Fibroblast of skin of right quadriceps (primary cell): ENCODE results near the gene LSM6.

Experiments
- DNase-seq: peaks from one replicate; pipeline ENCODE4 v3.0.0-alpha.2; 2013

LSM6 gene

DNA sequence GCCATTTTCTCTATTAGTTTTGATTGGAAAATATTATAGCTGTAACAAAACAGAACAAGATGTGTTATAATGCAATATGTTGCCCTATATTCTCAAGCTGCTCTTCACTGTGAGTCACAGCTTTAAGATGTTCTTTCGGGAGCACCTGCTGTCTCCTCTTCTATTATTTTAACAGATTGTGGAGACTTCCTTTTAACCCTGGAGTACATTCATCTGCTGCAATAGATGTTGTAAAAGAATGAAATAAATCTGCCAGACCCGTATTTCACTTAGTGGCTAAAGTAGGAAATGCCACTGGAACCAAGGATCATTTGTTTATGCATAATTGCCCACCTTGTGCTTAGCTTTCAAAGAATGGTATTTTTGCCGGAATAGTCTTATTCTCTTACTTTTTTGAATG is 11.1 kb downstream of the LSM6 start:
- DNase-seq = no peak

DNA sequence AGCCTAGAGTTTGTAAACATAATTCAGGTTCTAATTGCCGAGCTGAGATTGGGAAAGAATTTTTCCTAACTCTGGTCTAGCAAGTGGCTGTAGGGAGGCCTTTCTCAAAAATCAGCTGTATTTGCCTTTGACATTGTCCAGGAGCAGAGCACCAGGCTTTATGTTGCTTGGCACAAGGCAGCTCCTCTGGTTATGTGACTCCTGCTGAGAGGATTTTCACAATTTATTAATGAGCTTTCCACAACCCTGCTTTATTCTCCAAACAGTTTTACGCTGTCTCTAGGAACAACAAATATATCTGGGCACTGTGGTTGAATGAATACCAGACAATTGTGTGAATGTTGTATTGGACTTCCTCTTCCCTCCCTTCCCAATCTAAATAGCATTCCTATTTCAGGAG is 14.9 kb downstream of the LSM6 start:
- DNase-seq = no peak

DNA sequence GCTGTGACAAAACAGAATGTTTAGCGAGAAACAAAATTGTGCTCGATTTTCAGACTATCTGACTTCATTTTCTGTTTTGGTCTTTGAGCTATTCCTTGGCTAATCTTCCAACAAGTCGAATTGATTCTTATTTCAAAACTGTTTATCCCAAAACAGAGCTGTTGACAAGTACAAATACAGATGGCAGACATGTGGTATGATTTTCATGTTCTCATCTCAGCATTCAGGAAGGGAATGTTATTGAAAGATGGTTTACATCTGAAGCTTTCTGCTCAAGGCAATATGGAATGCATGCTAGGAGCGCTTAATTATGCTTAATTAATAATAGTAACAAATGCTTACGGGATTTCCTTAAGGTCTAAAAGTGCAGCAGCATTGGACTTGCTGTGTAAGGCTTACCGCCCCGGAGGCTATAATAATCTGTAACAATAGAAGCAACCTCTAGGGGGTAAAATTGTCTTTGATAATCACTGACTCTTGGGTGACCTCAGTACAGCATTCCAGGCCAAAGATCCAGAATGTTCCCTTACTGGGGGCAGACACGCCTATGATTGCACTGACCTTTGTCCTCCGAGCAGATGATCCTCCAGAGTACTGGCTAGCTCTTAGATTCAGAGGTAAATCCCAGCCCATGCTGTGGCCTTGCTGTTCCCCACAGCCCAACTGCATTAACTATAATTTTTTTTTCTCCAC is 16.4 kb downstream of the LSM6 start:
- DNase-seq = no peak

DNA sequence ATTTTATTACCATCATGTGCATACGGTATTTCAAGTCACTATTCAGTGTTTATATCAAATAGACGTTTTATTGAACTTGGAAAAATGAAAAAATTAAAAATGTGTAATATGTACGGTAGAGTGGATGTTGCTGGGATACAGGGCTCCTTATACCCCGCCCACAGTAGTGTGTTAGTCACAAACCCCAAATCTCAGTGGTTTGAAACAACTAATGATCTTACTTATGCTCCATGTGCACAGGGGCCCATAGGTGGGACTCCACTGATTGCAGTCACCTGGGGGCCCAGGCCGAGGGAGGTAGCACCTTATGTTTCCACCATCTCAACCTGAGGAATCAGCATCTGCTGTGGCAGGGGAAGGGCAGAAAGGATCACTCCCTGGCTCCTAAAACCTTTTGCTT is 18.1 kb downstream of the LSM6 start:
- no peak for DNase-seq

DNA sequence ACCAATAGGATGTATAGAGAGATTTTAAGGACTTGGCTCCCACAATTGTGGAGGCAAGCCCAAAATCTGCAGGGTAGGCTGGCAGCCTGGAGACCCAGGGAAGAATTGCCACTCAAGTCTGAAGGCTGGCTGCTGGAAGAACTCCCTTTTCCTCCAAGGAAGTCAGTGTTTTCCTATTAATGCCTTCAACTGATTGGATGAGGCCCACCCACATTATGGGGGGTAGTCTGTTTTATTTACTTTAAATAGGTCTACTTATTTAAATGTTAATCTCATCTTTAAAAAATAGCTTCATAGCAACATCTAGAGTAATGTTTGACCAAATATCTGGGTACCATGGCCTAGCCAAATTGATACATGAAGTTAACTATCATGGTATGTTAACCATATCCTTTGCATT is 18.7 kb downstream of the LSM6 start:
- no peak for DNase-seq

DNA sequence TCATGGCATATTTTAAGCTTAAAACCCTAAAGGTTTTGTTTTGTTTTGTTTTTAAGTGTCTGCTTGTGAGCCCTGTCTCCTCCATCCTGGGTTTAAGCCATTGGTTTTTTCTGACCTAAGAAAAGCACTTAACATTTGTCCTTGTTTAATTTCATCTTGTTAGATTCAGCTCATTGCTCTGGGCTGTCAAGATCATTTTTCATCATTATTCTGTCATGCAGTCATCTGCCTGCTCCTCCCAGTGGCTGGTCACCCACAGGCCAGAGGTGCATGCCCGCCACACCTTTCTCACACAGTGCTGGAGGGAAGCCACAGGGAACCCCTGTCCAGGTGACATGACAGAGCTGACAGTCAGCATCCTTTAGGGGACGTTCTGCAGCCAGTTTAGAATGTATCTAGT is 27.1 kb downstream of the LSM6 start:
- DNase-seq = no peak

DNA sequence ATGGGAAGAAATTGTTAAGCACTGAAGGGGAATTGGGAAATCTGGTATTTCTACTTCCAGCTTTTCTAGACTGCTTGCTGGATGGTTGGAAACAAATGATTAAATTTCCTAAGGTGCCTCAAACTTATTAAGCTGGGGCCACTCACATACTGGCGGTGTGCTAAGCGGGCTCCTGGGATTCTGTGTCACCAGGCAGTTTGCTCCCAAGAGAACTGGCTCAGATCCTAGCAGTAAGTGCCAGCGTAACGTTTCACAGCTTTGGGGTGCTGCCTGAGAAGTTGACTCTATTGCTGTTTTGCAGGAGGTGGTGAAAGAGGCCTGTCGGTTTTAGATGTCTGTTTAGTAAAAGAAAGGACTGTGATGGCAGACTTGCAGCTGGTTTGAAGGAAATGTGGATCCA is 31.9 kb downstream of the LSM6 start:
- DNase-seq = no peak

DNA sequence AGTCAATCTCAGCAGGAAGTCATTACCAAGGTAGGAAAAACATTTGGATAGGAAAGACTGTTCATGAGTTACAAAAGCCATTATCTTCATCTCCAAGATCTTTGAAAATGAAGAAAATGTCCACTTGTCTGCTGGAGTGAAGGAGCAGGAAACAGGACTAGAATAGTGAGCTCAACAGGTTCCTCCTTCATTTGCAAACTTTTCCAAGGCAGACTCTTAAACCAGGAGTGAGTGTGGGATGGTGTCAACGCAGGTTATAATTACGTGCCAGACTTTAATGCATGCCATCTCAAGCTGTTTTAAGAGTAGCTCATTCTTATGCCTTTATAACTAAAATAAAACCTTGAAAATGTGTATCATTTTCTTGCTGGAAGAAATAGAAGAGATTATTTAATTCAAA is 35.4 kb downstream of the LSM6 start:
- no peak for DNase-seq

DNA sequence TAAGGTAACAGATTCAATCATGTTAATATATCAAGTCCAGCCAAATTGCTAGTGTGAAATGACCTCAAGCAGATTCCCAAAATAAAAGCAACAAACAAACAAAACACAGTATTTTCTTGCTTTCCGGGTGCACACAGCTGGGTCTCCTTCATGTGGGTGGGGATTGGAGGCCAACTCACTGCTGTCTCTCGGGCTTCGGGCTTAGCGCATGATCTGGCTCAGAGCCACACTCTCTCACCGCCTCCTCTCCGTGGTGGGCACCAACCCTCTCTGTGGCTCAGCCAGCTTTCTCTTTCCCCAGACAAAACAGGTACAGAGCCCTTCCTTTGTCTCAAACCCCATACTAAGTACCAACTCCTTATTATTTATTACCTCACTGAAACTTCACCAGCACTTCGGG is 35.9 kb downstream of the LSM6 start:
- DNase-seq = no peak

DNA sequence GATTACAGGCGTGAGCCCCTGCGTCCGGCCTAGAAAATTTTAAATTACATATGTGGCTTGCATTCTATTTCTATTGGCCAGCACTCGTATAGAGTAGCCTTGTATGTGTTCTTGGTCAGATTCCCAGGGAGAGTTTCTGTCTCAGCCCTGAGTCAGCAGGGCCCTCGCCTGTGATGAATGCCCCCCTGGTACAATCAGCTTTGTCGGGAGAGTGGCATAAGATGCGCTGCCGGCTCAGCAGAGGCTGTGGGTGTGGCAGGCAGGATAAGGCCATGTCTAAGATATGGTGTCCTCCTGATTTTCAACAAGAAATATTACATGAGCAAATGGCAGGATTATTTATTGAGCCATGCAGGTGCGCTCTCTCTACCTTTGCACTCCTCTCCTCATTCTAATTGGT is 37.3 kb downstream of the LSM6 start:
- DNase-seq = no peak

DNA sequence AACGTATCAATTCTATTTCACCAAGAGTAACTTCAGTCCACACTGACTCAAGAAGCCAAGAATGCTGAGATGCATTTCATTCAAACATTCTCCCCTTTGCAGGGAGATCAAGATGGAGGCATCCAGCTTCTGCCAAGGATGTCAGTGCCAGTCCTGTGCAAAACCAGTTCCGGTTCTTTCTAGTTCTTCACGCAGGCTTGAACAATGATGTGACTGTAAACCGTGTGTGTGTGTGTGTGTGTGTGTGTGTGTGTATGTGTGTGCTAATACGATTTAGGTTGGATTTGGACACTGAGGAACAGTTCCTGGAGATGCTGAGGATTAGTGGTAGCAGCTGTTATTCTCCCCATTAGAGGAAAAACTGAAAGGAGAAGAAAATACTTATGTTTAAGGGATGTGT is 38.7 kb downstream of the LSM6 start, which contains the start of gene REELD1:
Gene REELD1 (plus strand): TSS at position 301 of the 400 bp plus-strand sequence. CDS start 2,415 bp downstream, outside the sequence.
- DNase-seq = no peak

DNA sequence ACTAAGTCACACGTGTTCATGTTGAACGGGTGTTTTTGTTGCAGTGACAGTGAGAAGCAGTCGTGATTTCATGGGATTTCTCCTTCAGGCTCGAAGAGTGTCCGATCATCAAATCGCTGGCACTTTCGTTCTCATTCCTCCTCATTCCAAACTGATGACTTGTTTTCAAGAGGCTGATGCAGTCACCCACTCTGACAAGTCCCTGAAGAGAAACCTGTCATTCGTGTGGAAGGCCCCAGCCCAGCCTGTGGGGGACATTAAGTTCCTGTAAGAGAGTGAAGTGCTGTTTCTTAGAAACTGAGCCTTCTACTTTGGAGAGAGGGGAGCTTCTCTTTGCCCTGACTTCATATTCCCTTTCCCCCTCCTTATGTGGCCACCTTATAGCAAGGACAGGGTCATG is 46.8 kb downstream of the LSM6 start:
- peak; percentile 32 for DNase-seq

DNA sequence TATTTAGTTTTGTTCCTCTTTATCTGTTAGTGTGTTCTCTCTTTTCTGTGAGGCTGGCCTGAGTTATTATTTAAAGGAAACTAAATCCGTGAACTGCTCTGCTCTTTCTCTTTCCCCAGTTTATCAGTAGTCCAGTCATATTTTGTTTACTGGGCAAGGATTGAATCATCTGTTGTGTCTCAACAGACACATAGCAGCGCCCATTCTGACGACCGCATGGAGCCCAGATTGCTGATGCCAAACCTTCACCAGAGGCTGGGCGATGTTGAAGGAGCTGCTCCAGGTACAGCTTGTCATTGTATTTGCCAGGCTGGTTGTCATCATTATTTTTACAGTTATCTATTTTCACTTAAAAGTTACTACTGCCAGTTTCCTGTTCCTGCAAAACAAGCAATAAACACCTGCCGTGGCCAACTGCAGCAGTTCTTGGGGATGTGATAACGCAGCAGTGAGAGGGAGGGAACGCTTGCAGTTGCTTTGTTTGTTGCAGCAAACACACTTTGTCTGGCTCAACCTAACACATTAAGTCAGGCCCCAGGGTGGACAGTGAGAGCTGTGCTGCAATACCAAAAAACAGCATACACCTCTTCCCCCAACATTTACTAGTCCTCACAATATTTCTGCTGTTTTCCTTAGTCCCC is 48.9 kb downstream of the LSM6 start:
- no peak for DNase-seq

DNA sequence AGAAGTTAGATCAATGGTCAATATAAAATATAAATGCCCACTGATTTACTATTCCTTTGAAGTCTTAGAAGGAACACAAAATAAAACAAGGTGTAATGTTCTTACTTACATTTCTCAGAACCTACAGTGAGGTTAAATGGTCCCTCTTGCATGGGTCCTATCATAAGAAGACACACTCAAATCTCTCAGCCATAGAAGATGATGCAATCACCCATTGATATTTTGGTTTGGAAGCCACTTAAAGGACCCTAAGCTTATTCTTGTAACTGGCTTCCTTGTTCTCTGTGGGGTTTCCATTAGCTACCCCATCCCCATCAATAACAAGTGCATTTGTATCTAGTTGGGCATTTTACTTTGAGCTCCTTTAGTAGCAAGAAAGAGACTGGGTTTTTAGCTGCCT is 53.9 kb downstream of the LSM6 start:
- DNase-seq = no peak

DNA sequence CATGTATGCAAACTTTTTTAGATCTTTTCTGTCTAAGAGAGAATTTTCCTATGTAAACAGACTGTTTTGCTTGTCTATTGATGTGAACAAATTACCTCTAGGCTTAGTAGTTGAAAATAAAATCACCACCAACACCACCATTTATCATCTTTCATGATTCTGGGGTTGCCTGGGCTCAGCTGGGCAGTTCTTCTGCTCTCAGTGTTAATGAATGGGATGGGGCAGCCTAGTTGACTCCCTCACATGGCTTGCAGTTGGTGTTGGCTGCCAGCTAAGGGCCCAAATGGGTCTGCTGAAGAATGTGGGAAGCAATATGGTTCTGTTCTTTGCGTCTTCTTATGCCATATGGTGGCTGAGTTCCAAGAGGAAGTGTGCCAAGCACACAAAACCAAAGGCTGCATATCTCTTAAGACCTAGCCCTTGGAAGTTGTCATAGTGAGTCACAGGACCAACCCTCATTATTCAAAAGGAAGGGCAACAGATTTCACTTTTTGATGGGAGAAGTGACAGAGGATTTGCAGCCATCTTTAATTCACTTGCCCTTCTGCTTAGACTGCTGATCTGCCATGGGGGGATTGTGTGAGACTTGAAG is 56.7 kb downstream of the LSM6 start:
- no peak for DNase-seq

DNA sequence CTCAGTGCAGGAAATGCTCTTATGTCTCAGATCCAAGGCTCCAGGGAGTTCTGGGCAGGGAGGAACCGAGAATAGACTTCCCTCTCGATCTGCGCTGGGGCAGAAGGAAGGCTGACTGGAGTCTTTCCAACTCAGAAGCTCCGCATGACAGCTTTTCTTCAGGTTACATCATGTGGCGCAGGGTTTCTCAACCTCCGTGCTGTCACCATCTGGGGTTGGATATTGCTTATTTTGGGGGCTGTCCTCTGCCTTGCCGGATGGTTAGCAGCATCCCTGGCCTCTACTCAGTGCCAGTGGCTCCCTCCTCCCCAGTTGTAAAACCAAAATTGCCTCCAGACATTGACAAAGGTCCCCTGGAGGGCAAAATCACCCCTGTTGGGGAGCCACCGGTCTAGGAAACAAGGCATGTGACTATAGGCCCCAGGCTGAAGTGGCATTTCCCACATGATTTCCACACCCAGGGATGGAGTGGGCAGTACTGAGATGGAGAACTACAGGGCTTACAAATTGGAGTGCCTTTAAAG is 60.2 kb downstream of the LSM6 start:
- DNase-seq = peak; percentile 20

DNA sequence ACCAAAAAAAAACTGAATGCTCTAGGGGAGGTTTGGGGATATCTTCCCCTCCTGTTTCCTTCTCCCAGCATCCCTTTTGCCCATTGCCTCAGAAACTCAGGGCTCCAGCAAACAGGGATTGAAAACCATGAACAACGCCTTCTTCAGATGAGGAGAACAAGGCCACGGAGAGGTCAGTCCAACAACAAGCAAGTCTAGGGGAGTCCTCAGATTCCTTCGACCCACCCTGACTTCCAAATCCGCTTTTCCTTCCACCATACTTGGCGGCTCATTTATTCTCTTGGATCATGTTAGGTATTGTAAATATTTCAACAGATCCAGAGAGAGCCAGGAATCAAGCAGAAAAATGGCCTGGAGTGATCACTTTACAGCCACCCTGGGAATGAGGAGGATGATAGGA is 60.7 kb downstream of the LSM6 start:
- no peak for DNase-seq

DNA sequence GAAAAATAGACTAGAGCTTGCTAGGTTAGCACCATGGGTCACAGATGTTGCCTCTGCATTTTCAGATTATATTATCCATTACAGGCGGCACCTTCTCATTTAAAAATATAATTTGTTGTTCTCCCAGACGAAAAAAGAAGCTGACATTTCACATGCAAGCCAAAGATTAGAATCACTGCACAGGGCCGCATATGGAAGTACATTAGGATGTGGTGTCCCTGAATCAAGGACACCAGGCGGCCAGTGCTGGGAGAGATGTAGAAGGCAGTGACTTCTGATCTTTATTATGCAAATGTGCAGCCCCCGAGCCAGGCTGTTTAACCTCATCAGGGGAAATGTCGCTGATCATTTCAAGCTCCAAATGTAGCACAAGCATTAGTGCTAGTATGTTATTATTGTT is 61.6 kb downstream of the LSM6 start:
- DNase-seq = no peak

DNA sequence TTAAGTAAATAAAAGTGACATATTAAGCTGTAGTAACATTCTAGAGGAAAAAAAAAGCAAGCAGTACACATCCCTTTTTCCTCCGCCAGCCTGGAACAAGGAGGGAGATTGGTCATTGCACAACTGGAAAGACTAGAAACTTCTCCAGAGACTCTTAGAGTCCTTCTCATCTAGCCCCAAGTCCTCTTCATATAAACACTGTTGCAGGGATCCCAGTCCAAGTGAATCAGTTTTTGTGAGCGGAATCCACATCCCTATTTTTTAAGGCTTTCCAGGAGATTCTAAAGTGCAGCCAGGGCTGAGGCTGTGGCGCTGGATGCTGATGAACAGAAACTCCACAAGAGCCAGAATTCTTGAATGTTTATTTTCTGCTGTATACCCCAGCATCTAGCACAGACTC is 62.6 kb downstream of the LSM6 start:
- DNase-seq = no peak
